Measurements from ENCODE around the gene SYTL3. TPM values are rescaled to one million over a fixed set of nuclear protein-coding genes. Genes with fewer than 3 reads are reported as not detected.

The SYTL3 gene
- total and polyA plus RNA-seq, 2 donors from 2014 or later = 3.1 to 16.0 TPM

GRCh38 chr6:158769771-158770432 lies 120.0 kb downstream of the SYTL3 start:
- TF ChIP-seq CTCF (IDR thresholded peaks at IDR 0.05; ENCODE audit: borderline replicate concordance, extremely low read depth, insufficient read depth) = no peak
- DNase-seq (peak in 1 of 5 donors; percentile 51), FAIRE-seq (no peak)
- intact Hi-C loops (cut with DNase I) = no loop called here
- Histone ChIP-seq H3K27ac (ENCODE audit: low read depth in 2 of 2, low read length in 2 of 2) (no peak overlapping the region), H3K4me1 (ENCODE audit: control insufficient read depth in 2 of 3, insufficient read depth in 2 of 3, low read depth in 1 of 3, low read length in 3 of 3) (no peaks in the 10 kb centered on the region), H3K9me3 (ENCODE audit: control insufficient read depth in 2 of 3, insufficient read depth in 1 of 3, low read length in 3 of 3) (no peaks in the 10 kb centered on the region), H3K4me3 (ENCODE audit: low read length in 3 of 3) (no peak overlapping the region), H3K9ac (ENCODE audit: low read length in 3 of 3) (no peak overlapping the region), H3K27me3 (ENCODE audit: control insufficient read depth, insufficient read depth, low read length) (no peaks in the 10 kb centered on the region), H3K36me3 (ENCODE audit: control insufficient read depth in 2 of 3, insufficient read depth in 3 of 3, low read length in 3 of 3) (peaks cover 2 to 92% (median 71%) of the 10 kb centered on the region in 3 donors)

GRCh38 chr6:158770533-158771330 lies 120.9 kb downstream of the SYTL3 start:
- peak in 1 of 5 donors; percentile 61 for DNase-seq
- TF ChIP-seq CTCF (IDR thresholded peaks at IDR 0.05; ENCODE audit: borderline replicate concordance, extremely low read depth, insufficient read depth) = no peak
- H3K36me3 ChIP-seq (ENCODE audit: control insufficient read depth in 2 of 3, insufficient read depth in 3 of 3, low read length in 3 of 3) = peaks cover 4 to 95% (median 69%) of the 10 kb centered on the region in 3 donors
- H3K9ac ChIP-seq (ENCODE audit: low read length in 3 of 3) = no peak overlapping the region
- no peak for FAIRE-seq
- no peaks in the 10 kb centered on the region for H3K4me1 ChIP-seq (ENCODE audit: control insufficient read depth in 2 of 3, insufficient read depth in 2 of 3, low read depth in 1 of 3, low read length in 3 of 3)
- H3K9me3 ChIP-seq (ENCODE audit: control insufficient read depth in 2 of 3, insufficient read depth in 1 of 3, low read length in 3 of 3) = no peaks in the 10 kb centered on the region
- intact Hi-C loops (cut with DNase I) = no loop called here
- no peaks in the 10 kb centered on the region for H3K27me3 ChIP-seq (ENCODE audit: control insufficient read depth, insufficient read depth, low read length)
- H3K27ac ChIP-seq (ENCODE audit: low read depth in 2 of 2, low read length in 2 of 2) = no peak overlapping the region
- no peak overlapping the region for H3K4me3 ChIP-seq (ENCODE audit: low read length in 3 of 3)

DNA sequence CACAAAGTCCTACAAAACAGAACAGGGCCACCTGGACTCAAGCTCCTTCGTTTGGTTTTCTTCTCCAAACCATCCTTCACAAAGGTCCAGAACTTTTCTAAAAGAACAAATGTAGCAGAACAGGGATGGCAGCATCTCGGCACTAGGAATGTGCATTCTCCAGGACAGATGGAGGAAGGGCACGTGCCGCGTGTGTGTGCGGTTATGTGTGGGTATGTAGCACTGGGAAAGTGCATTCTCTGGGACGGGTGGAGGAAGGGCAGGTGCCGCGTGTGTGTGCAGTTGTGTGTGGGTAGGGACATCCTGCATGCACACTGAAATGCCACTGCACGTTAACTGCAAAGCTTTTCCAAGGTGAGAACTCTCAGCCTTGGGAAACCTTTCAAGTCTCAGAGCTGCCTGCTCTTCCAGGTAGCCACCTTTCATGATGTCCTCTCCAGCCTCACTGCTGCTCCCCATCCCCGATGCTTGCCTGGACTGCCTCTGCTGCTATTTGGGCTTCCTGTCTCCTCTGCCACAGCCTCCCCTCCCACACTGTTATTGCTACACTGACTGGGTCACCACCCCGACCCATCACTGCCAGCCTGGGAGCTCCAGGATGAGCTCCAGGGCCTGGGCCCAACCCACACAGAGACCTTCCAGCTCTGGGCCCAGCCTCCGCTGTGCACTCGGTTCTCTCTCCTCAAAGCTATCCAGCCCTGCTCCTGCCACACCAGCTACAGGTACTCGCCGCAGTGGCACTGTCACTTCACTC lies 121.7 kb downstream of the SYTL3 start:
- DNase-seq (peak in 1 of 5 donors; percentile 65), FAIRE-seq (no peak)
- Histone ChIP-seq H3K9me3 (ENCODE audit: control insufficient read depth in 2 of 3, insufficient read depth in 1 of 3, low read length in 3 of 3) (no peaks in the 10 kb centered on the region), H3K27me3 (ENCODE audit: control insufficient read depth, insufficient read depth, low read length) (no peaks in the 10 kb centered on the region), H3K27ac (ENCODE audit: low read depth in 2 of 2, low read length in 2 of 2) (no peak overlapping the region), H3K9ac (ENCODE audit: low read length in 3 of 3) (no peak overlapping the region), H3K4me1 (ENCODE audit: control insufficient read depth in 2 of 3, insufficient read depth in 2 of 3, low read depth in 1 of 3, low read length in 3 of 3) (no peaks in the 10 kb centered on the region), H3K36me3 (ENCODE audit: control insufficient read depth in 2 of 3, insufficient read depth in 3 of 3, low read length in 3 of 3) (peaks cover 4 to 95% (median 70%) of the 10 kb centered on the region in 3 donors), H3K4me3 (ENCODE audit: low read length in 3 of 3) (no peak overlapping the region)
- intact Hi-C loops (cut with DNase I) = no loop called here
- no peak for TF ChIP-seq CTCF (IDR thresholded peaks at IDR 0.05; ENCODE audit: borderline replicate concordance, extremely low read depth, insufficient read depth)
